Osteocyte (in vitro differentiated cells): ENCODE measurements around the gene BNIP5. TPM values are rescaled to one million over a fixed set of nuclear protein-coding genes. Genes with fewer than 3 reads are reported as not detected.

ENCODE experiments used
- DNase-seq: peaks from one replicate; pipeline ENCODE4 v3.0.0; 2021; ENCODE audit warnings: mixed read lengths; ENCODE audit not compliant: unreplicated experiment; ENCODE audit errors: extremely low spot score
- H3K27ac Mint-ChIP-seq: one replicate; pipeline ENCODE4 v1.8.0; 2021; ENCODE audit warnings: mild to moderate bottlenecking, mixed read lengths; ENCODE audit not compliant: unreplicated experiment
- H3K27me3 Mint-ChIP-seq: one replicate; pipeline ENCODE4 v1.8.0; 2021; ENCODE audit warnings: mixed read lengths; ENCODE audit not compliant: unreplicated experiment
- H3K36me3 Mint-ChIP-seq: one replicate; pipeline ENCODE4 v1.8.0; 2021; ENCODE audit warnings: mixed read lengths; ENCODE audit not compliant: unreplicated experiment
- H3K4me1 Mint-ChIP-seq: one replicate; pipeline ENCODE4 v1.8.0; 2021; ENCODE audit warnings: mixed read lengths; ENCODE audit not compliant: unreplicated experiment
- H3K4me3 Mint-ChIP-seq: one replicate; pipeline ENCODE4 v1.8.0; 2021; ENCODE audit warnings: mild to moderate bottlenecking, moderate library complexity, mixed read lengths; ENCODE audit not compliant: unreplicated experiment
- H3K9me3 Mint-ChIP-seq: one replicate; pipeline ENCODE4 v1.8.0; 2021; ENCODE audit warnings: mixed read lengths; ENCODE audit not compliant: unreplicated experiment
- total RNA-seq: library from RNA; stranded (reverse); gene quantifications from 2 replicates; pipeline ENCODE4 v1.2.1, GENCODE V29; 2021
- TF ChIP-seq, protein P1 (sequence below): fragments of 200-600 bp; sonication (generic); IDR thresholded peaks from 2 replicates; pipeline ENCODE4 v1.5.0; 2021; ENCODE audit warnings: antibody characterized with exemption, mild to moderate bottlenecking, moderate library complexity

BNIP5 gene
- total RNA-seq, 1 donor from 2014 or later = not detected

DNA sequence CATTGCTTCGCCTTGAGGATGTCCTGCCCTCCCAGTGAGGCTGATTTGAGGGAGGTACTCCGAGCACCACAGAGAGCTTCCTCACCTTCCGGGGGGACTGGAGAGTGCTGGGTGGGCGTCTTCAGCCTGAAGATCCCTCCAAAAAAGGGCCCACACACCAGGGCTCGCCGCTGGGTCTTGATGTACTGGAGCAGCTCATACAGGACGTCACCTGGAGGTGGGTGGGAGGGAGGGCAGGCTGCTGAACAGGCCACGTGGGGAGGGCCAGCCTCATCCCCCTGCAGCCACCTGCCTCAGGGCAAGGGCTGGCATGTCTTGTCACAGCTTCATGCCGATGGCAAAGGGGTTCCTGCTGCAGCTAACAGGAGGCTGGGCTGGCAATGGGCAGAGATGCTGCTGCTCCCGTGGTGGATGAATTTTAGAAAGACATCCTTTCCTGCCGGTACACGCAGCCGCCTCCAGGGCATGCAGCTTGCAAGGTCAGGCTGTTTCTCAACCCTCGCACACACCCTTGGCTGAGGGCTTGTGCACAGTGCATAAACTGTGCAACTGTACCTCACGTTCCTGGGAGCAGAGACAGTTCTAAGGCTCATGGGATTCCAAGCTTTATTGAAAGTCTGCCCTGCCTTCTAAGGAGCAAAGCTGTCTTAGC is 36.8 kb upstream of the BNIP5 start:
- Mint-ChIP-seq H3K27ac (no peak overlapping the region), H3K4me1 (peaks cover 2% of the 10 kb centered on the region), H3K27me3 (peaks cover 36% of the 10 kb centered on the region), H3K9me3 (no peaks in the 10 kb centered on the region), H3K36me3 (no peaks in the 10 kb centered on the region), H3K4me3 (no peak overlapping the region)
- TF ChIP-seq, protein P1, sequence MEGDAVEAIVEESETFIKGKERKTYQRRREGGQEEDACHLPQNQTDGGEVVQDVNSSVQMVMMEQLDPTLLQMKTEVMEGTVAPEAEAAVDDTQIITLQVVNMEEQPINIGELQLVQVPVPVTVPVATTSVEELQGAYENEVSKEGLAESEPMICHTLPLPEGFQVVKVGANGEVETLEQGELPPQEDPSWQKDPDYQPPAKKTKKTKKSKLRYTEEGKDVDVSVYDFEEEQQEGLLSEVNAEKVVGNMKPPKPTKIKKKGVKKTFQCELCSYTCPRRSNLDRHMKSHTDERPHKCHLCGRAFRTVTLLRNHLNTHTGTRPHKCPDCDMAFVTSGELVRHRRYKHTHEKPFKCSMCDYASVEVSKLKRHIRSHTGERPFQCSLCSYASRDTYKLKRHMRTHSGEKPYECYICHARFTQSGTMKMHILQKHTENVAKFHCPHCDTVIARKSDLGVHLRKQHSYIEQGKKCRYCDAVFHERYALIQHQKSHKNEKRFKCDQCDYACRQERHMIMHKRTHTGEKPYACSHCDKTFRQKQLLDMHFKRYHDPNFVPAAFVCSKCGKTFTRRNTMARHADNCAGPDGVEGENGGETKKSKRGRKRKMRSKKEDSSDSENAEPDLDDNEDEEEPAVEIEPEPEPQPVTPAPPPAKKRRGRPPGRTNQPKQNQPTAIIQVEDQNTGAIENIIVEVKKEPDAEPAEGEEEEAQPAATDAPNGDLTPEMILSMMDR = no peak
- no peak for DNase-seq

DNA sequence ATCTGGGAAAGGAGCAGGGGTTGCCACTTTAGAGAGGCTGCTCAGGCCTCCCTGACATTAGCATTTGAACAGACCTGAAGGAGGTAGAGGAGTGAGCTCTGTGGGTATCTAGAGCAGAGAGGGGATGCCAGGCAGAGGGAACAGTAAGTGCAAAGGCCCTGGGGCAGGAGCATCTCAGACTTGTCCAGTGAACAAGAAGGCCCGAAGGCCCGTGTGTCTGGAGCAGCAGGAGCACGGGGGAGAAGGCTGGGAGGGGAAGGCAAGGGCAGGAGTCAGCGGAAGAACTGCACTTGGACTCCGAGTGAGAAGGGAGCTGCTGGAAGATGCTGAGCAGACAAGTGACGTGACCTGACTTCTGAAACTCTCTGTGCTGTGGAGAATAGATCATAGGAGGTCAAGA is 35.4 kb upstream of the BNIP5 start:
- Mint-ChIP-seq H3K9me3 (no peaks in the 10 kb centered on the region), H3K27me3 (peaks cover 29% of the 10 kb centered on the region), H3K36me3 (no peaks in the 10 kb centered on the region), H3K27ac (no peak overlapping the region), H3K4me1 (peaks cover 2% of the 10 kb centered on the region), H3K4me3 (no peak overlapping the region)
- TF ChIP-seq, protein P1 = no peak
- DNase-seq = no peak

DNA sequence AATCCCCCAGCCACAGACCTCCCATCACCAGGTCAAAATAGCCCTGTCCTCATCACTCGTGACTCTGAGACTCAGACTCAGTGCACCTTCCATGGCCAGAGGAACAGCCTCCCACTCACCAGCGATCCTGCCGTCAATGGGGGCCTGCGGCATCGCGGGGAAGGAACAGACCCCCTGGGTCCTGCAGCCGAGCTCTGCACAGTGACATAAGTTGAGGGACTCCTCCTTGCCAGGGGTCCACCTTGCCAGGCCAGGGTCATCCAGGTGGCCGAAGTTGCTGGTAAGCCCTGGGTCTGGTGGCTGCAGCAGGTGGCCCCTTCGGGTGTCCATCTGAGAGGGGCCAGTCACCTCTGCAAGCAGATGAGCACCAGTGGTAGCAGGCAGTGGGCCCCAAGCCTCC is 34.5 kb upstream of the BNIP5 start:
- Mint-ChIP-seq H3K4me3 (no peak overlapping the region), H3K4me1 (peaks cover 2% of the 10 kb centered on the region), H3K27me3 (peaks cover 27% of the 10 kb centered on the region), H3K36me3 (no peaks in the 10 kb centered on the region), H3K9me3 (no peaks in the 10 kb centered on the region), H3K27ac (no peak overlapping the region)
- no peak for DNase-seq
- TF ChIP-seq, protein P1 = no peak

DNA sequence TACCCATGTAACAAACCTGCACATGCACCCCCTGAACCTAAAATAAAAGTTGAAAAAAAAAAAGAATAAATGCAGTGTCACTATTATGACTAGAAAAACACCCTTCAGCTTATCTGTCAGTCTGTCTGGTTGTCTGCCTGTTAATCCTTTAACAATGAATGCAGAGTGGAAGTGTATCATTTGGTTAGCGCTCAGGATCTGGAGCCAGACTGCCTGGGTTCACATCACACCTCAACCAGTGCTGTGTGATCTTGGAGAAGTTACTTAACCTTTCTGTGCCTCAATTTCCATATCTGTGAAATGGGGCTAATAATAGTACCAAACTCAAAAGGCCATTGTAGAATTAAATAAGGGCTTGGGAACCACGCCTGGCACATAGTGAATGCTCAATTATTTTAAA is 34.0 kb upstream of the BNIP5 start:
- no peak overlapping the region for H3K4me3 Mint-ChIP-seq
- TF ChIP-seq, protein P1 = no peak
- peaks cover 2% of the 10 kb centered on the region for H3K4me1 Mint-ChIP-seq
- H3K9me3 Mint-ChIP-seq = no peaks in the 10 kb centered on the region
- no peak overlapping the region for H3K27ac Mint-ChIP-seq
- H3K36me3 Mint-ChIP-seq = no peaks in the 10 kb centered on the region
- H3K27me3 Mint-ChIP-seq = peaks cover 24% of the 10 kb centered on the region
- no peak for DNase-seq

DNA sequence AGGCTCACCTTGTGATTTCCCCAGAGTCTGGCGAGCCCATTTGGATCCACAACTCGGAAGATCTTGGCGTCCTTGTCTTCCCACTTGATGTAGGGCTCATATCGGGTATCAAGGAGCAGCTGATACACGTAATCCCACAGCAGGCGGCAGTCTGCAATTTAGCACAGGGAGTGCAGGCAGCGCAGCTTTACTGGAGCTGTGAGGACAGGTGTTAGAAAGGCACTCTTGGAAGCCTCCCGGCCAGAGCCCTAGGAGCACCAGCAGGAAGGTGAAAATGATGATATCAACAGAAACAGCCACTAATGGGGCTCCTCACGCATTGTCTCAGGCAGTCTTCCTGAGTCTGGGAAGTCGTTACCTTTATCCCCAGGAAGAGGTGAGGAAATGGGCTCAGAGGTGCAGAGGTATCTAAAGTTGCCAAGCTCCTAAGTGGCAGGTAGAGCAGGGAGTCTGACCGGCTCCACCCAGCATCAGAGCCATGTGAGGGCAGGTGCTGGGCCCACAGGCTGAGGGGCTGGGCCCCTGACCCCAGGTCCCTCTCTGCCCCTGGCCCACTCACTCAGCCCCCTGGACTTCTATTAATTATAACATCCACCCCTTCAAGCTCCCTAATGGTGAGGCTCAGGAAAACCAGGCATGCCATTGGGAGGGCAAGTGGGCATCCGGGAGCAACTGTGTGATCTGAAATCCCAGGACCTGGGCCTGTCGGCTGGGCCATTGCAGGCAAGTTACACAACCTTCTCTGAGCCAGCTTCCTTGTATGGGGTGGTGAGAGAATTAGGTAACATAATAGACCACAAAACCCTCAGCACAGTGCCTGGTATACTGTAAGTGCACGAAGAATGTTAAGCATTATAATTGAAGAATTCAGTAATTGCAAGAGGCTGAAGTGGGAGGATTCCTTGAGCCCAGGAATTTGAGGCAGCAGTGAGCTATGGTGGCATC is 32.5 kb upstream of the BNIP5 start:
- no peak overlapping the region for H3K27ac Mint-ChIP-seq
- H3K27me3 Mint-ChIP-seq = peaks cover 16% of the 10 kb centered on the region
- peaks cover 2% of the 10 kb centered on the region for H3K4me1 Mint-ChIP-seq
- no peaks in the 10 kb centered on the region for H3K9me3 Mint-ChIP-seq
- H3K4me3 Mint-ChIP-seq = no peak overlapping the region
- no peak for DNase-seq
- H3K36me3 Mint-ChIP-seq = no peaks in the 10 kb centered on the region
- TF ChIP-seq, protein P1 = no peak
